ENCODE measurements around the gene ARID1B.

GRCh38 chr6:156735751-156736150, 41.4 kb upstream of the ARID1B start:
- TF ChIP-seq CTCF (IDR thresholded peaks at IDR 0.05) (no peak), EZH2 (IDR thresholded peaks at IDR 0.05) (no peak)

Data from neural progenitor cell (in vitro differentiated cells).